KG1 (cell line): ENCODE data around the gene ENTHD1.
A peak's percentile ranks its signal among the peaks of the same experiment; 100 is the strongest.
"Not testable (repeated sequence)": the region's sequence is repeated elsewhere in the genome, so short reads cannot be mapped to it uniquely, and the experiment has no call there.

Experiments used
- DNase-seq: peaks from one replicate; lab custom pipeline; 2025; lab: John Stamatoyannopoulos, UW

The ENTHD1 gene

GRCh38 chr22:39777716-39778454 lies 115.7 kb downstream of the ENTHD1 start:
- no peak for DNase-seq

- no peak for DNase-seq
Measured at GRCh38 chr22:39776295-39777009, 117.1 kb downstream of the ENTHD1 start.

GRCh38 chr22:39773976-39774539 lies 119.5 kb downstream of the ENTHD1 start:
- DNase-seq = no peak

GRCh38 chr22:39773503-39773902 lies 120.1 kb downstream of the ENTHD1 start:
- DNase-seq = no peak

- no peak for DNase-seq
Measured at GRCh38 chr22:39771486-39771885, 122.1 kb downstream of the ENTHD1 start.

GRCh38 chr22:39765661-39766060 lies 127.9 kb downstream of the ENTHD1 start:
- DNase-seq = no peak

GRCh38 chr22:39765046-39765445 lies 128.5 kb downstream of the ENTHD1 start:
- DNase-seq = no peak

GRCh38 chr22:39763276-39763675 lies 130.3 kb downstream of the ENTHD1 start:
- no peak for DNase-seq

- DNase-seq = no peak
Measured at GRCh38 chr22:39750759-39751158, 142.8 kb downstream of the ENTHD1 start.

- DNase-seq = no peak
Measured at GRCh38 chr22:39748877-39749276, 144.7 kb downstream of the ENTHD1 start.

GRCh38 chr22:39746600-39747262 lies 146.8 kb downstream of the ENTHD1 start:
- DNase-seq = no peak

GRCh38 chr22:39745789-39746188 lies 147.8 kb downstream of the ENTHD1 start:
- peak; percentile 5 for DNase-seq

GRCh38 chr22:39744353-39744752 lies 149.2 kb downstream of the ENTHD1 start:
- DNase-seq = no peak

GRCh38 chr22:39743935-39744334 lies 149.6 kb downstream of the ENTHD1 start:
- DNase-seq = no peak

GRCh38 chr22:39739338-39740027 lies 154.1 kb downstream of the ENTHD1 start:
- DNase-seq = no peak

- no peak for DNase-seq
Measured at GRCh38 chr22:39738746-39739145, 154.8 kb downstream of the ENTHD1 start.

- no peak for DNase-seq
Measured at GRCh38 chr22:39735776-39736175, 157.8 kb downstream of the ENTHD1 start.

- no peak for DNase-seq
Measured at GRCh38 chr22:39734866-39735265, 158.7 kb downstream of the ENTHD1 start.

GRCh38 chr22:39734046-39734445 lies 159.5 kb downstream of the ENTHD1 start:
- DNase-seq = not testable (repeated sequence)

- DNase-seq = no peak
Measured at GRCh38 chr22:39733191-39733590, 160.4 kb downstream of the ENTHD1 start.

- DNase-seq = no peak
Measured at GRCh38 chr22:39732625-39733024, 160.9 kb downstream of the ENTHD1 start.
